Measurements from ENCODE around the gene IFITM2. TPM values are rescaled to one million over a fixed set of nuclear protein-coding genes. Genes with fewer than 3 reads are reported as not detected.

IFITM2 gene
- total RNA-seq, 1 donor = 38.4 TPM

- peak; percentile 75 for DNase-seq (ENCODE audit: low read depth)
- TF ChIP-seq, protein P1, sequence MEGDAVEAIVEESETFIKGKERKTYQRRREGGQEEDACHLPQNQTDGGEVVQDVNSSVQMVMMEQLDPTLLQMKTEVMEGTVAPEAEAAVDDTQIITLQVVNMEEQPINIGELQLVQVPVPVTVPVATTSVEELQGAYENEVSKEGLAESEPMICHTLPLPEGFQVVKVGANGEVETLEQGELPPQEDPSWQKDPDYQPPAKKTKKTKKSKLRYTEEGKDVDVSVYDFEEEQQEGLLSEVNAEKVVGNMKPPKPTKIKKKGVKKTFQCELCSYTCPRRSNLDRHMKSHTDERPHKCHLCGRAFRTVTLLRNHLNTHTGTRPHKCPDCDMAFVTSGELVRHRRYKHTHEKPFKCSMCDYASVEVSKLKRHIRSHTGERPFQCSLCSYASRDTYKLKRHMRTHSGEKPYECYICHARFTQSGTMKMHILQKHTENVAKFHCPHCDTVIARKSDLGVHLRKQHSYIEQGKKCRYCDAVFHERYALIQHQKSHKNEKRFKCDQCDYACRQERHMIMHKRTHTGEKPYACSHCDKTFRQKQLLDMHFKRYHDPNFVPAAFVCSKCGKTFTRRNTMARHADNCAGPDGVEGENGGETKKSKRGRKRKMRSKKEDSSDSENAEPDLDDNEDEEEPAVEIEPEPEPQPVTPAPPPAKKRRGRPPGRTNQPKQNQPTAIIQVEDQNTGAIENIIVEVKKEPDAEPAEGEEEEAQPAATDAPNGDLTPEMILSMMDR (IDR thresholded peaks at IDR 0.05; ENCODE audit: insufficient read depth, low read depth, low read length) = no peak
- no peak overlapping the region for H3K4me3 ChIP-seq (ENCODE audit: low read depth, low read length)
Observed at GRCh38 chr11:334264-334994, 26.8 kb downstream of the IFITM2 start.

GRCh38 chr11:335779-336658 is 28.4 kb downstream of the IFITM2 start:
- TF ChIP-seq, protein P1 (IDR thresholded peaks at IDR 0.05; ENCODE audit: insufficient read depth, low read depth, low read length) = no peak
- H3K4me3 ChIP-seq (ENCODE audit: low read depth, low read length) = no peak overlapping the region
- peak; percentile 76 for DNase-seq (ENCODE audit: low read depth)

DNA sequence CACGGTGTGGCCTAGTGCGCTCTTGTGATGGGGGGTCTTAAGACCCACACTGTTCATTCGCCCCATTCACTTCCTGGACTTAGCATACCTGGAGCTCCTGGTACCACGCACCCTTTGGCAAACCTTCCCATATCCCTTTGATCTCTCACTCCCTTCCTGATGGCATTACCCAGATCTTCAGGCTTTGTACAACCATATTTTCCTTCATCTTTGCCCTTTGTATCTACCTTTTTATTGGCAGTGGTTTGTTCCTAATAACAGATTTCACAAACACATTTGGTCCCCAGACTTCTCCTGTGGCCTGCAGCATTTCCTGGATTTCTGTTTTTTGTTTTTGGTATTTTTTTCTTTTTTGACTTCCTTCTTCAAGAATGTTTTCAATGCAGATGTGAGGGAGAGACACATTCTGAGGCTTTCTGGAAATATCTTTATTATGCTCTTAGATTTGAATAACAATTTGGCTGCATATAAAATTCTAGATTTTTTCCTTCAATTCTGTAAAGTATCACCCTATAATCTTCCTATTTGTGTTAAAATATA is 29.1 kb downstream of the IFITM2 start:
- DNase-seq (ENCODE audit: low read depth) = peak; percentile 40
- no peak overlapping the region for H3K4me3 ChIP-seq (ENCODE audit: low read depth, low read length)
- TF ChIP-seq, protein P1 (IDR thresholded peaks at IDR 0.05; ENCODE audit: insufficient read depth, low read depth, low read length) = no peak

DNA sequence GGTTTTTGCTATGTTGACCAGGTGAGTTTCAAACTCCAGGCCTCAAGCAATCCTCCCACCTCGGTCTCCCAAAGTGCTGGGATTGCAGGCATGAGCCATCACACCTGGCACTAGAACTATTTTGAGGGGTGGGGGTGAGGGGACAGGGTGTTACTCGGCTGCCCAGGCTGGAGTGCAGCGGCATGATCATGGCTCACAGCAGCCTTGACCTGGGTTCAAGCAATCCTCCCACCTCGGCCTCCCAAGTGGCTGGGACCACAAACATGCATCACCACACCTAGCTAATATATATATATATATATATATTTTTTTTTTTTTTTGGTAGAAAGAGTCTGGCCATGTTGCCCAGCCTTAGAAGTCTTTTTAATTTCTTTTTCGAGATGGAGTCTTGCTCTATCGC is 30.1 kb downstream of the IFITM2 start:
- TF ChIP-seq, protein P1 (IDR thresholded peaks at IDR 0.05; ENCODE audit: insufficient read depth, low read depth, low read length) = no peak
- no peak for DNase-seq (ENCODE audit: low read depth)
- no peak overlapping the region for H3K4me3 ChIP-seq (ENCODE audit: low read depth, low read length)

DNA sequence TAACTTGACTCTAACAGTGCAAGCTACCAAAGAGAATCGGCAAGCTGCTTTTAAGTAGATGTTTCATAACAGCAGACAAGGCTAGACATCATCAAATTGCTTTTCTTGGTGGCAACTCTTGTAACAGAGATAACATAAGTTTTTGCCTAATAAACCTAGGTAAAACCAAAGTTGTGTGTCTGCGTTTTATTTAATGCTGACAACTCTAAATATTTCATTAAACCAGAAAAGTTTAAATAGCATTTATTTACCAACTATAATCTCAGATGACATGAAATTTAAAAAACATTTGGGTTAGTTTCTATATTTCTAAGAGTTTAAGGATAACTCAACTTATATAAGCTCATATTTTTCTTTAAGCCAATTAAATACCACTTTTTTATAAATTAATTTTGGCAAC is 32.3 kb downstream of the IFITM2 start:
- no peak overlapping the region for H3K4me3 ChIP-seq (ENCODE audit: low read depth, low read length)
- TF ChIP-seq, protein P1 (IDR thresholded peaks at IDR 0.05; ENCODE audit: insufficient read depth, low read depth, low read length) = no peak
- no peak for DNase-seq (ENCODE audit: low read depth)

DNA sequence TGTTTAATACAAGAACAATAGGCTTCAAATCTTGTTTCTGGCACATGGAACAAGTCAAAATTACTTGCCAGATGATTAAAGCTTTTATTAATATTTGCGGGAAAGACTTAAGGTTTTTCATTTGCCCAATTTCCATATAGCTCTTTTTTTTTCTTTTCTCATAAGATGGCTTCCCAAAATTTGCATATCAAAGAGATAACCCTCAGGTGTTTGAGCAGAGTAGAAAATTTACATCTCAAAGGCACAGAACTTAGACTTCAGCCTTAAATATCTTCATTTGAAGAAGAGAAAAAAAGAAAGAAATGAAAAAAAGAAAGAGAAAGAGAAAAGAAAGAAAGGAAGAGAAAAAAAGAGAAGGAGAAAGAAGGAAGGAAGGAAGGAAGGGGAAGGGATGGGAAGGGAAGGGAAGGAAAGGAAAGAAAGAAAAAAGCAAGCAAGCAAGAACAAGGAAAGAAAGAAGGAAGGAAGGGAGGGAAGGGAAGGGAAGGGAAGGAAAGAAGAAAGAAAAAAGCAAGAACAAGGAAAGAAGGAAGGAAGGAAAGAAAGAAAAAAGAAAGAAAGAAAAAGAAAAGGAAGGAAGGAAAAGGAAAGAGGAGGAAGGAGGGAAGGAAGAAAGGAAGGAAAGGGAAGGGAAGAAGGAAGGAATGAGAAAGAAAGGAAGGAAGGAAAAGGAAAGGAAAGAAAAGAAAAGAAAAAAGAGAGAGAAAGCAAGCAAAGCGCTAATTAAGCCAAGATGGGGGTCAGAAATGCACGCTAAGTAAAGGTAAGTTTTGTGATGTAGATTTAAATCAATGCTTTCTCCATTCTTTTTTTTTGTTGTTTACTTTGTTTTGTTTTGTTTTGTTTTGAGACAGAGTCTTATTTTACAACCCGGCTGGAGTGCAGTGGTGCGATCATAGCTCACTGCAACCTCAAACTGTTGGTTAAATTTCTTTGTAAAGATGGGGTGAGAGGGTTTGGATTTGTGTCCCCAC is 33.2 kb downstream of the IFITM2 start:
- no peak for DNase-seq (ENCODE audit: low read depth)
- H3K4me3 ChIP-seq (ENCODE audit: low read depth, low read length) = no peak overlapping the region
- TF ChIP-seq, protein P1 (IDR thresholded peaks at IDR 0.05; ENCODE audit: insufficient read depth, low read depth, low read length) = no peak

Measured in fibroblast of villous mesenchyme (primary cell).